B cell (primary cell): Measurements from ENCODE around the gene IFT43.

Experiments used
- CTCF ChIP-seq: fragments of 200-600 bp; IDR thresholded peaks from one replicate; pipeline ENCODE4 v1.8.0; 2022; ENCODE audit warnings: antibody characterized with exemption, mild to moderate bottlenecking
- EZH2 ChIP-seq: IDR thresholded peaks from 2 replicates; pipeline ENCODE4 v1.6.1; 2012; ENCODE audit warnings: borderline replicate concordance, low read depth, mild to moderate bottlenecking, moderate library complexity, low read length; ENCODE audit not compliant: insufficient read depth, poor library complexity, severe bottlenecking

- no peak for TF ChIP-seq CTCF
- no peak for TF ChIP-seq EZH2
Observed at GRCh38 chr14:76015191-76015590, 29.6 kb downstream of the IFT43 start.
